KBM-7 (cell line): ENCODE measurements around the gene DCDC2.
"Not testable (repeated sequence)": the region's sequence is repeated elsewhere in the genome, so short reads cannot be mapped to it uniquely, and the experiment has no call there.

Source experiments
- DNase-seq: peaks from one replicate; pipeline ENCODE4 v3.0.0-alpha.2; 2015
- in situ Hi-C: fragments of 300-500 bp; cut with MboI; formaldehyde crosslinking; loops from 2 replicates; pipeline ENCODE4 v1.14.3; 2020; ENCODE audit warnings: low sequenced_read_pairs, low pct_unique_long_range_greater_than_20kb, mixed read lengths

Gene DCDC2

GRCh38 chr6:24283043-24283985, 74.5 kb downstream of the DCDC2 start:
- in situ Hi-C loops = no loop called here
- peak; percentile 85 for DNase-seq

GRCh38 chr6:24274441-24275083, 83.3 kb downstream of the DCDC2 start:
- in situ Hi-C loops = no loop called here
- peak; percentile 15 for DNase-seq

- in situ Hi-C loops = no loop called here
- DNase-seq = no peak
These were observed 84.6 kb downstream of the DCDC2 start for GRCh38 chr6:24273096-24273870.

DNA sequence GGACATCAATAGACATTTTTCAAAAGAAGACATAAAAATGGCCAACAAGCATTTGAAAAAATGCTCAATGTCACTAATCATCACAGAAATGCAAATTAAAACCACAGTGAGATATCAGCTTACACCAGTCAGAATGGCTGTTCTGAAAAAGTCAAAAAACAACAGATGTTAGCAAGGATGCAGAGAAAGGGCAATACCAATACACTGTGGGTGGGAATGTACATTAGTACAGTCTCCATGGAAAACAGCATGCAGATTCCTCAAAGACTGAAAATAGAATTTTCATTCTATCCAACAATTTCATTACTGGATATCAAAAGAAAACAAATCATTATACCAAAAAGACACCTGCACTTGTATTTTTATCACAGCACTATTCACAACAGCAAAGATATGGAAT, 85.3 kb downstream of the DCDC2 start:
- in situ Hi-C loops = no loop called here
- DNase-seq = no peak

GRCh38 chr6:24272148-24272547, 85.7 kb downstream of the DCDC2 start:
- in situ Hi-C loops = no loop called here
- DNase-seq = no peak

DNA sequence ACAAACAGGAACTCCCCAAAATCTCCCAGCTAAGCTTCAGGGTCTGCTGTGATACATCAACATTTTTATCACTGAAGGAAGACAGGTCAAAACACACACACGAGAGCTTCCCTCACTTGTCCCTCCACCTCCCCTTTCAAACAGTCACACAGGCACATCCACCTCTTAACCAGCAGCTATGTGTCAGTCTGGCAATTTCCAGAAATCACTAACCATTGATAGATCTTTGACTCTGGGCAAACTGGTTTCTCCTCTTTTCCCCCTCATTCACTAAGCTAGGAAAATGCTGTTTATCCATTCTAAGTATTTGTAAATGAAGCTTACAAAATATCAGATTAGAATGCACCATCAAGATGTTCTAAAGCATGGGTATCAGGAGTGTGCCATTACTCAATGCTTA, 87.8 kb downstream of the DCDC2 start:
- in situ Hi-C loops = no loop called here
- no peak for DNase-seq

- DNase-seq, in situ Hi-C loops: not testable (repeated sequence)
These were observed 99.6 kb downstream of the DCDC2 start for GRCh38 chr6:24258214-24258613.

DNA sequence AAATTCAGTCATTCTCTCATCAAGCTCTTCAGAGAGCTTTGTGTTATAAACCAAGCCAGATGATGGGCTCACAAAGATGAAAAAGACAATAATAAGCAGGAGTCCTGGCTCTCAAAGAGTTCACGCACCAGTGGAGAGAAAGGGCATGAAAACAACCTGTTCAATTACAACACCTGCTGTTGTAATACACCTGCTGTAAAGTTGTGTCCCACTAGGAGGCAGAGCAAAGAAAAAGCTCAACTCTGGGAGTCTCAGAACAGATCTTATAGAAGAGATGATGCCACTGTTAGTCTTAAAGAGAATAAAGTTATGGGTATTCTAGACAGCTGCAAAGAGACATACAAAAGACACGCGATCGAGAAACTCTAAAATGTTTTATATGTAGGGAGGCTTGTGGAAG, 100.6 kb downstream of the DCDC2 start:
- in situ Hi-C loops = no loop called here
- no peak for DNase-seq

- no peak for DNase-seq
- in situ Hi-C loops = no loop called here
These were observed 102.2 kb downstream of the DCDC2 start for GRCh38 chr6:24255676-24256075.

DNA sequence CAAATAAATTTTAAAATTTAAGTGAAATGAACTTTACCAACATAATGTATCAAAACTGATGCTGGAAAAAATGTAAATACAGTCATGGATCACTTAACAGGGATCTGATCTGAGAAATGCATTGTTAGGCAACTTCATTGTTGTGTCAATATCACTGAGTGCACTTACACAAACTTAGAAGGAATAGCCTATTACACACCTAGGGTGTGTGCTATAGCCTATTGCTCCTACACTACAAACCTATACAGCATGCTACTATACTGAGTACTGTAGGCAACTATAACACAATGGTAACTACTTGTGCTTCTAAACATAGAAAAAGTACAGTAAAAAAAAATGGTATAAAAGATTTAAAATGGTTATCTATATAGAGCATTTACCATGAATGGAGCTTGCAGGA, 104.5 kb downstream of the DCDC2 start:
- no peak for DNase-seq
- in situ Hi-C loops = no loop called here

DNA sequence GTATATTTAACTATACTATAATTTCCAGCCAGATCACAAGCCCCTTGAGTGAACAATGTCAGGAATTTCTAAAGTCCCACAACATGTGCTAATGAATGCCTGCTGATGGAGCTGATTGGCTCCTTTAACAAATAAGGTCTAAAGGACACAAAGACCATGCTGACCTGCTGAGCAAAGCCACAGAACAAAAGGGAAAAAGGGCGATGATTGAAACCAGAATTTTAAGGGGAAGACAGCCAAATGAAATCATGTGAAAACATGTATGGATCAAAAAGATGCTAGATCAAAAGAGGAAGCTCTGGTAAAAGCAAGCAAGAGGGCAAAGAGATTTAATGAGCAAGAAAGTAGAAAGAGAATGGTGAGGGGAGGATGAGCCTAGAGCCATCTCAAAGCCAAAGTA, 105.6 kb downstream of the DCDC2 start:
- in situ Hi-C loops = no loop called here
- DNase-seq = no peak

DNA sequence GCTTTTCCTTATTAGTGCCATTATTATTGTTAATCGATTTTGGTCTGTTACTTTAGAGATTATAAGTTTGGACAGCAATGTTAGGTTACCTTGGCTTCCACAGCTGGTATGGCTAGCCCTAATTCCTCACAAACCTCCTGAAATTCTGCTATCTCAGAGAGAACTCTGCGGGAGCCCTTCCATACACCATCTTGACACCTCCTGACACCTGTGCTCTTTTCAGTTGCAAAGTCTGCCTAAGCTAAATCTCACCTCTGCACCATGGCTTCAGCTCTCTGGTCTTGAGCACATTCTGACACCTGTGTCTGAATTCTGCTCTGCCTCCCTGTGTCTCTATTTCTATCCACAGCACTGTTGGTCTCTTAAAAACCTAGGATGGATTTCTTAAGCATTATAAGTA, 106.5 kb downstream of the DCDC2 start:
- no peak for DNase-seq
- in situ Hi-C loops = no loop called here

- DNase-seq = no peak
- in situ Hi-C loops = no loop called here
These were observed 107.9 kb downstream of the DCDC2 start for GRCh38 chr6:24249926-24250325.

DNA sequence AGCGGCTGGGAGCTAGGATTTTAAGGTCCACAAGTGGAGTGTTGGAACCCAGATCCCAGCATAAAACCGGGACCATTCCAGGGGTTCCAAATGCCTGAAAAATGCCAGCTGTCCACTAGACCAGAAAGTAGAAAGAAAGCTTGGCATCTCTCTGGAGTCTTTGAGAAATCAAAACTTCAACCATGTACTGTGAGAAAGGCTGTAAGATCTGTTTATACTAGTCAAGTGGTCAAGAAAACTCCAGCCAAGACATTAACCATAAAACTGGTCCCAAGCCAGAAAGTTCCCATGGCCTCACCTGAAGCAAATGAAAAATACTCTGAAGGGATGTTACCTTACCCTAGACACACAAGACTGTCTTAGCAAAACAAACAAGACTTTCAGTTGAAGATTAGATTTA, 112.6 kb downstream of the DCDC2 start:
- in situ Hi-C loops = no loop called here
- no peak for DNase-seq

DNA sequence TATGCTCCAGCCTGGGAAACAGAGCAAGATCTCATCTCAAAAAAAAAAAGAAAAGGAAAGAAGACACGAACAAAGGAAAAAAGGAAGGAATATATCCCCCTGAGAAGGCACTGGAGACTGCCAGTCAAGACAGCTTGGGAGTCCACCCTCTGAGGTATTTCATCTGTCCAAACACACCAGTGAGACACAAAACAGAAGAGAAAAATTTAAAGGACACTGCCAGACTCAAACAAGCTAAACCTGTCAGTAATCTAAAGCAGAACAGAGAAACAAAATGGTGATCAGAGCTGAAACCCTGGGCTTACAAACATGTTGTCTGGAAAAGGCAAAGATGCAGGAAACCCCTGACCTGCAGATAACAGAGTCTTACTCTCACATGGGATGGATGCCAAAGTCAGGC, 114.9 kb downstream of the DCDC2 start:
- no peak for DNase-seq
- in situ Hi-C loops = no loop called here

GRCh38 chr6:24241779-24242178, 116.1 kb downstream of the DCDC2 start:
- in situ Hi-C loops, DNase-seq: not testable (repeated sequence)

DNA sequence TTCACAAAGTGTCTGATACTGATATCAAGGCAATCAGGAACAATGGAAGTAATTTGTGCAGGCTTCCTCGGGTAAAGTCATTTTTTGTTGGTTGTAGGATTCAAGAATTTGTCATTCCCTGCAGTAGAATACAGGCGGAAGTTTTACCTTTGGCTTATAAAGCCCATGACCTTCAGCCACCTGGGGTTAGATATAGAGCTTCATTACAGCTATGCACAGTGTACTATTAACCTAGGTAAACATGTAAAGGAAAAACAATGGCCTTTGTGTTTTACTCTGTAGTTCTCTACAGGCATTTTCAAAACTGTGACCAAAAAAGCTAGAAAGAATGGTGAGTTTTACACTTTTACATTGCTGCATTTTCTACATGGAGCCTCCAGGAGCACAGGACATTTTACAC, 116.9 kb downstream of the DCDC2 start:
- in situ Hi-C loops = no loop called here
- no peak for DNase-seq

DNA sequence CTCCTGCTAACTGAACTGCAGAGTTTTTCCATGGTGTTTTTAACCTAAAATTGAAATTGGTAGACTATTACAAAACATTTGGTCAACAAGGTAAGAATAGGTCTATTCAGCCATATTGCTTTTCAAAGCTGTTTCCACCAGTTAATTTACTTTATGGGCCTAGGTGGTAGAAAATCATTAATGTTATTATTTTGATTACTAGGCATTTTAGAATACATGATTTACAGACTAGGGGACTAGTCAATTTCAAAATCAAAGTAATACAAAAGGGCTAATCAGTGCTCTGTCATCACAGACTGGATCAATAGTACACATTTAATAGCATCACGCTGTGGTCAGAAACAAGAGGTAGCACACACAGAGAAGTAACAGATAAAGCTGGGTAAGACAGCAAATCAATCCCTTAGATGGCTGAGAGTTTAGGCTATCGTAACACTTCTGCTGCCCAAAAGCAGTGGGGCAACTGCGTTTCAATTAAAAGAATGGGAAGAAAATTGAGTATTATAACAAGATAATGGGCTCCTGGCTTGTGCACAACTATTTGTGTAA, 117.4 kb downstream of the DCDC2 start:
- in situ Hi-C loops = no loop called here
- DNase-seq = no peak

GRCh38 chr6:24238700-24239099, 119.2 kb downstream of the DCDC2 start:
- no peak for DNase-seq
- in situ Hi-C loops = no loop called here

- peak; percentile 17 for DNase-seq
- in situ Hi-C loops = not testable (repeated sequence)
These were observed 121.1 kb downstream of the DCDC2 start for GRCh38 chr6:24236779-24237178.
